ENCODE data around the gene PDE4D.

GRCh38 chr5:58925627-58926540 lies 967.6 kb downstream of the PDE4D start:
- no peak for TF ChIP-seq POLR2AphosphoS5 (IDR thresholded peaks at IDR 0.05; ENCODE audit: insufficient read depth, low read depth, low read length)
- no peak for TF ChIP-seq CTCF (IDR thresholded peaks at IDR 0.05; ENCODE audit: extremely low read depth in 1 of 2, insufficient read depth in 1 of 2, low read depth in 1 of 2, low read length in 2 of 2)

All from endothelial cell of umbilical vein (primary cell).